Activated CD4-positive, alpha-beta T cell treated with anti-CD3 and anti-CD28 coated beads for 48 hours (primary cell): ENCODE measurements around the gene TPX2.

ENCODE experiments used
- DNase-seq: peaks from one replicate; pipeline ENCODE4 v3.0.0-alpha.2; 2020

TPX2 gene, protein sequence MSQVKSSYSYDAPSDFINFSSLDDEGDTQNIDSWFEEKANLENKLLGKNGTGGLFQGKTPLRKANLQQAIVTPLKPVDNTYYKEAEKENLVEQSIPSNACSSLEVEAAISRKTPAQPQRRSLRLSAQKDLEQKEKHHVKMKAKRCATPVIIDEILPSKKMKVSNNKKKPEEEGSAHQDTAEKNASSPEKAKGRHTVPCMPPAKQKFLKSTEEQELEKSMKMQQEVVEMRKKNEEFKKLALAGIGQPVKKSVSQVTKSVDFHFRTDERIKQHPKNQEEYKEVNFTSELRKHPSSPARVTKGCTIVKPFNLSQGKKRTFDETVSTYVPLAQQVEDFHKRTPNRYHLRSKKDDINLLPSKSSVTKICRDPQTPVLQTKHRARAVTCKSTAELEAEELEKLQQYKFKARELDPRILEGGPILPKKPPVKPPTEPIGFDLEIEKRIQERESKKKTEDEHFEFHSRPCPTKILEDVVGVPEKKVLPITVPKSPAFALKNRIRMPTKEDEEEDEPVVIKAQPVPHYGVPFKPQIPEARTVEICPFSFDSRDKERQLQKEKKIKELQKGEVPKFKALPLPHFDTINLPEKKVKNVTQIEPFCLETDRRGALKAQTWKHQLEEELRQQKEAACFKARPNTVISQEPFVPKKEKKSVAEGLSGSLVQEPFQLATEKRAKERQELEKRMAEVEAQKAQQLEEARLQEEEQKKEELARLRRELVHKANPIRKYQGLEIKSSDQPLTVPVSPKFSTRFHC

DNA sequence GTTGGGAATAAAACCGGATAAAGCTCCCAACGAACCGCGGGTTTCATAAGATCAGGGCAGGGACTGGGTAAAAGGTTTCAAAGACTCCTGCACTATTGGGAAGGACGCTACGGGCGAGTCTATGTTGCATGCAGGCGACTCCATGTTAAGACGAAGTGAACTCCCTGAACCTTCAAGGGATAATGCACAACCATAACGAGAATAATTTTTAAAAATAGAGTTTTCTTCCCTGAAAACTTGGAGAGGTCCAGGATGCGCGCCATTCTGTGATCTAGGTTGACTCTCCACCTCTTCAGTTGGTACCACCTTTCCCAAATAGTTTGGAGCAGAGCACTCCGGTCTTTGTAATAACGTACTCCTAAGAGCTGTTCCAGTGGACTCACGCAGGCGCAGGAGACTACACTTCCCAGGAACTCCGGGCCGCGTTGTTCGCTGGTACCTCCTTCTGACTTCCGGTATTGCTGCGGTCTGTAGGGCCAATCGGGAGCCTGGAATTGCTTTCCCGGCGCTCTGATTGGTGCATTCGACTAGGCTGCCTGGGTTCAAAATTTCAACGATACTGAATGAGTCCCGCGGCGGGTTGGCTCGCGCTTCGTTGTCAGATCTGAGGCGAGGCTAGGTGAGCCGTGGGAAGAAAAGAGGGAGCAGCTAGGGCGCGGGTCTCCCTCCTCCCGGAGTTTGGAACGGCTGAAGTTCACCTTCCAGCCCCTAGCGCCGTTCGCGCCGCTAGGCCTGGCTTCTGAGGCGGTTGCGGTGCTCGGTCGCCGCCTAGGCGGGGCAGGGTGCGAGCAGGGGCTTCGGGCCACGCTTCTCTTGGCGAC, at the start of gene TPX2:
TPX2 (plus strand) TSS at position 562 of the 821 bp plus-strand sequence. CDS start 18,187 bp downstream, outside the sequence.
- peak; percentile 93 for DNase-seq

GRCh38 chr20:31690124-31690666, 48.9 kb upstream of the TPX2 start:
- no peak for DNase-seq

DNA sequence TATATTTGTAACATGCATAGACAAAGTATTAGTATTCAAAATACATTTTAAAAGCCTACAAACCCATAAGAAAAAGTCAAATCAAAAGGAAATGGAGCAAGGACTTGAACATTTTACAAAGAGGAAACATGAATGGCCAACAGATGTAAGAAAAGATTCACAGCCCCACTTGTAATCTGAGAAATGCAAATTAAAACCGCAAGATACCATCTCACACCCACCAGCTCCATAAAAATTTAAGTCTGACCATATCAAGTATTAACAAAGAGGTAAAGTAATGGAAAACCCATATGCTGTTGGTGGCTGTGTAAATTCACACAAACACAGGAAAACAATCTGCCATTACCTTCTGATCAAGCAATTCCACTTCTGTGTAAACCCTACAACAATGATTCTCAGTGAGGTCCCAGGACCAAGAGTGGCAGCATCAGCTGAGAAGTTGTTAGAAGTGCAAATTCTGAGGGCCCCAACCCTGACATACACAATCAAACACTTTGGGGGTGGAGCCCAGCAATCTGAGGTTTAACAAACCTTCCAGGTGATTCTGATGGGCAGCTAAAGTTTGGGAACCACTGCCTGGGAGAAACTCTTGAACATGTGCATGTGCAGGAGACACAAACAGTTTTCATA, 47.3 kb upstream of the TPX2 start:
- DNase-seq, result no peak

- DNase-seq, result no peak
Measured at GRCh38 chr20:31693402-31693801, 45.7 kb upstream of the TPX2 start.

DNA sequence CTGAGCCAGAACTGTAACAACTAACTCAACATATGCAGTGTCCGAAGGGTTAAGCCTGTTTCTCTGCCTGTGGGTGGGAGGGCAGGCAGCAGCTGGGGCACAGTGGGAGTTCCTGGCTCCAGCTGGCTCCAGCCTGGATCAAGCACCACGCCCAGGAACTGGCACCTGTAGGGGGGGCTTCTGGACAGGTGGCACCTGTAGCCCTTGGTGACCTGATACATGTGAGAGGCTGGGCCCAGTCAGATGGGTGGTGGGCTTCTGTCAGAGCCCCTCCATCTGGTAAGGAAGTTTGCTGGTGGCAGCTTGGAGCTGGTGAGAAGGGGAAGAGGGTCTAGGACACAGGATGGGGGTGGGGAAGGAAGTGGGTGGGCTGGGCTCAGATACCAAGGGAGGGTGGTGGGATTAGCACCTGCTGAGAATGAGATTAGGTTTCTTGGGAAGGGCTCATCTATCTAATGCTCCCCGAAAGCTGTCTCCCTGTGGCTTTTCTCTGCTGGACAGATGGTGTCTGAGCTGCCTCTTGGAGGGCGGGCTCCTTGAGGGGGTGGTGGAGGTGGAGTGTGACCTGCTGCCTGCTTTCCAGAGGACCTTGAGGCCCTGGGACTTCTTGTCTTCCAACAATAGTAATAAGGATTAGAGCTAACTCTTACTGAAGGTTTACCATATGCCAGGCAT, 45.0 kb upstream of the TPX2 start:
- DNase-seq, result no peak

GRCh38 chr20:31694842-31695593, 44.1 kb upstream of the TPX2 start:
- DNase-seq, result no peak

- no peak for DNase-seq
Measured at GRCh38 chr20:31695849-31696804, 43.0 kb upstream of the TPX2 start.

DNA sequence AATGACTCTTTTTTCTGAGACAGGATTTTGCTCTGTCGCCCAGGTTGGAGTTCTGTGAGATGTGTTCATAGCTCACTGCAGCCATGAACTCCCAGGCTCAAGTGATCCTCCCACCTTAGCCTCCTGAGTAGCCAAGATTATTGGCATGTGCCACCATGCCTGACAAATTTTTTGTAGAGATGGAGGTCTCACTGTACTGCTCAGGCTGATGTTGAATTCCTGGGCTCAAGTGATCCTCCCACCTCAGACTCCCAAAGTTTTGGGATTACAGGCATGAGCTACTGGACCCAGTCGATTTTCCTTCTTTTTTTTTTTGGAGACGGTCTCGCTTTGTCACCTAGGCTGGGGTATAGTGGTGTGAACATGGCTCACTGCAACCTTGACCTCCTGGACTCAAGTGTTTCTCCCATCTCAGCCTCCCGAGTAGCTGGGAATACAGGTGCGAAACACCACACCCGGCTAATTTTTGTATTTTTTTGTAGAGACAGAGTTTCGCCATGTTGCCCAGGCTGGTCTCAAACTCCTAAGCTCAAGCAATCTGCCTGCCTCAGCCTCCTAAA, 40.8 kb upstream of the TPX2 start:
- DNase-seq, result no peak

GRCh38 chr20:31698803-31699718, 40.0 kb upstream of the TPX2 start:
- no peak for DNase-seq

- no peak for DNase-seq
Measured at GRCh38 chr20:31699801-31700728, 39.0 kb upstream of the TPX2 start.

- DNase-seq, result no peak
Measured at GRCh38 chr20:31700747-31701146, 38.3 kb upstream of the TPX2 start.

GRCh38 chr20:31701591-31701990, 37.5 kb upstream of the TPX2 start:
- no peak for DNase-seq

DNA sequence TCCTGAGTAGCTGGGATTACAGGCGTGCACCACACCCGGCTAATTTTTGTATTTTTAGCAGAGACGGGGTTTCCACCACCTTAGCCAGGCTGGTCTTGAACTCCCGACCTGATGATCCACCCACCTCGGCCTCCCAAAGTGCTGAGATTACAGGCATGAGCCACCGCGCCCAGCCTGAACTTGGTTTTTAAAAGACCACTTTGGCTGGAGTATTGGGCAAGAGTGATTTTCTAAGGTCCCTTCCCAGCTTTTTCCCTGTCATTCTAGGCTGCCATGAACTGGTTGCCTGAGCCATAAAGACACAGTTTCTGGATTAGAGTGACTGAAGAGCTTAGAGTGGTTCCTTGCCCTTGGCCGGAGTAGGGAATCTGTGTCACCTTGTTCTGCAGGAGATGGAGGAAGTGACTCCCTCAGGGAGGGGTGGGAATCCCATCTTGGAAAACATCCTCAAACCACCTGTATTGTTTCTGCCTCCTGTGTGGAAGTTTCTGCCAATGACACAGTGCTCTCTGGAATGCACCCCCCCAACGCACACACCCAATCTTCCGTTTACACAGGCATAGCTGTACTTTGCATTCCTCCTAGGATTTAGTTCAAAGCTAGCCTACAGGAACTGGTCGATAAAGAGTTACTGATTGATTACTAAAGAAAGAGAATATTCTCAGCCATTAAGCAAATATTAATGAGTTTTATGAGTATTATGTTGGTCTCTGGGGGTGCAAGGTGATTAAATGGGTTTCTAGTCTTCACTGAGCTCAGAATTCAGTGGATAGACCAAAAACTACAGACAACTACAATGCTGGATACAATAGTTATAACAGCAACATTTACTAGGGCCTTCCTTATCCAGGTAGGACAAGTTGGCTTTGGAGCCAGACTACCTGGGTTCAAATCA, 34.6 kb upstream of the TPX2 start:
- DNase-seq, result no peak

DNA sequence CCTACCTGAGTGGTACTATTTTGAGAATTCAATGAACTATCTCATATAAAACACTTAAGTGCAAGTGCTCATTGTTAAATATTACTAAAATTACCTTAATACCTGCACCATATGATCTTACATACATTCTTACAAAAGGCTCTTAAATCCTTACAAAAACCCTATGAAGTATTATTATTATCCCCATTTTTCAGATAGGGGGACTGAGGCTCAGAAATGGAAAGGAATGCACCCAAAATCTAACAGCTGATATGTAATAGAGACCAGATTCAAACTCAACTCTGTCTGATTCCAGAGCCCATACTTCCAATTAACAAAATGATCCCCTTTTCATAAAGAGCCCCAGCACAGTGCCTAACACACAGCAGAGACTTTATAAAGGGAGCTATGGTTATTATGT, 33.9 kb upstream of the TPX2 start:
- DNase-seq, result no peak

- DNase-seq, result no peak
Measured at GRCh38 chr20:31705598-31706597, 33.2 kb upstream of the TPX2 start.
